Stomach (tissue), 4 donors: ENCODE results near the gene VSIG10L2.
A peak's percentile ranks its signal among the peaks of the same experiment; 100 is the strongest.

Source experiments
- CTCF ChIP-seq, 7 experiments: fragments of 450-650 bp in 4 of 7; fragments of 200-600 bp in 3 of 7; sonication (generic) in 3 of 7; IDR thresholded peaks; one replicate each; pipeline ENCODE4 v1.5.1; 2016 to 2019; ENCODE audit warnings: antibody characterized with exemption in 7 of 7, control low read depth in 2 of 7, mild to moderate bottlenecking in 1 of 7
- POLR2A ChIP-seq, 4 donors: fragments of 450-650 bp; IDR thresholded peaks; one replicate each; pipeline ENCODE4 v1.6.1; 2016; ENCODE audit warnings: antibody characterized with exemption in 4 of 4, control low read depth in 2 of 4, mild to moderate bottlenecking in 1 of 4, moderate library complexity in 1 of 4

DNA sequence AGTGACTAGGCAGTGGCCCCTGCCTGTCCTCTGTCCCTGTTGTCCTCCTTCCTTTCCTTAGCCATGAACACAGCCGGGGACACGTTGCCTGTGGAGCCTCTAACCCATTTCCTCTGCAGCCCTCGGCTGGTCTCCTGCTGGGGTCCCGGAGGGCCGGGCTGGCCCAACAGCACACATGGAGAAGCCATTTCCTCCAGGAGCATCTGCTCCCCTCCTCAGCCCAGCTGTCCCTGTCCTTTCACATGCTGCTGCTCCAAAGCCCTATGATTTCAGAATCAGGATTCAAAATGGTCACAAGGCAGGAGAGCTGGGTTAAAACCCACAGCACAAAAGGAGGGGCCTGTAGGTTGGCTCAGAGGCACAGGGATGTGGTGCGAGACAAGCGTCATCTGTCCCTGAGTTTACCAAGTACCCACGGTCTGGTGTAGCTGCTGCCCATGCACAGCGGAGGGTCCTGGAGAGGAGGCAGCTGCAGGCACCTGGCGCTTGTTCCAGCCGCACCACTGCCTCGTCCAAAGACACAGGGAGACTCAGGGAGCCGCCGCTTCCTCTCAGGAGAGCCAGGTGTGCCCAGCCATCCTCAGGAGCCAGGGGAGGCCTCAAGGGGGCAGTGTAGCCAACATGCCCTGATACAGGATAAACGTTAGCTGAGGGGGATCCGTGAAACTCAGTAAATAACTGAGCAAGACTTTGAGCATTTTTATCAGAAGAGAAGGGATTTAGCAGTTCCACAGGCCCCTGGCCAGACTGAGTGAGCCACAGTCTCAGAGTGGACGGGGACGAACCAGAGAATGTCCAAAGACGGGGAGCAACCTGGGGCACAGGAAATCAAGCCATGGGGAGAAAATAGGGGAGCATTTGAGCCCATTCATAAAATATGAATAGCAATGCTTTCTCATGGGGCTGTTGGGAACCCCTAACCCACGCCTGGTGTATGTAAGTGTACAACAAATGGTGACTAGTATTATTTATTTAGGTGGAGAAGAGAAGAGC lies 3.9 kb upstream of the VSIG10L2 start:
- peak in 4 of 7 experiments; percentile 33 to 68 (median 58) for TF ChIP-seq CTCF (IDR thresholded peaks at IDR 0.05)
- no peak for TF ChIP-seq POLR2A (IDR thresholded peaks at IDR 0.05)
